B cell (primary cell): ENCODE measurements around the gene LHFPL6. TPM values are rescaled to one million over a fixed set of nuclear protein-coding genes. Genes with fewer than 3 reads are reported as not detected.

Experiments
- ATAC-seq: fragments of 200-7000 bp; cut with Tn5 transposase; one replicate; pipeline ENCODE4 v1.10.0; 2021; ENCODE audit warnings: low read depth, mild to moderate bottlenecking, moderate number of reproducible peaks, moderate library complexity
- CTCF ChIA-PET: fragments of 350-600 bp; sonication (Branson Sonifier 250); formaldehyde crosslinking; loops from one replicate; lab custom pipeline; 2021; ENCODE audit warnings: antibody characterized with exemption, inconsistent platforms; lab: Charles Lee
- POLR2A ChIA-PET: fragments of 350-600 bp; sonication (Branson Sonifier 250); formaldehyde crosslinking; loops from one replicate; lab custom pipeline; 2021; ENCODE audit warnings: antibody characterized with exemption; lab: Charles Lee
- DNase-seq: peaks from one replicate; pipeline ENCODE4 v3.0.0; 2013
- H2AFZ ChIP-seq: 2 replicates; pipeline ENCODE4 v1.6.1; 2012; ENCODE audit warnings: mild to moderate bottlenecking, low read depth, low read length; ENCODE audit not compliant: insufficient read depth, poor library complexity, severe bottlenecking
- H3K27ac ChIP-seq, 2 donors: 1 replicate in 1 of 2; 2 replicates in 1 of 2; pipeline ENCODE4 v1.5.1; 2012 to 2013; ENCODE audit warnings: low read length in 2 of 2, mild to moderate bottlenecking in 2 of 2, moderate library complexity in 1 of 2
- H3K27me3 ChIP-seq, 4 experiments: fragments of 200-600 bp in 1 of 4; sonication (generic) in 1 of 4; replicated peaks in 1 of 4; 1 replicate in 2 of 4; 2 replicates in 2 of 4; pipeline versions ENCODE4 v1.6.1 to v1.7.0; 2013 to 2016; ENCODE audit warnings: low read length in 3 of 4, mild to moderate bottlenecking in 2 of 4, mixed read lengths in 1 of 4, moderate library complexity in 1 of 4; ENCODE audit not compliant: insufficient read depth in 4 of 4, control insufficient read depth in 3 of 4; ENCODE audit errors: control extremely low read depth in 1 of 4
- H3K36me3 ChIP-seq, 2 experiments: replicated peaks in 1 of 2; 1 replicate in 1 of 2; 2 replicates in 1 of 2; pipeline versions ENCODE4 v1.6.1 to v1.7.1; 2013; ENCODE audit warnings: low read length in 1 of 2; ENCODE audit not compliant: insufficient read depth in 2 of 2, control insufficient read depth in 1 of 2; ENCODE audit errors: control extremely low read depth in 1 of 2, extremely low read depth in 1 of 2
- H3K4me1 ChIP-seq, 2 donors: fragments of 200-600 bp in 1 of 2; sonication (generic) in 1 of 2; 1 replicate in 1 of 2; 2 replicates in 1 of 2; pipeline versions ENCODE4 v1.5.1 to v1.6.1; 2013 to 2017; ENCODE audit warnings: low read length in 2 of 2; ENCODE audit not compliant: control insufficient read depth in 2 of 2, insufficient read depth in 2 of 2
- H3K4me2 ChIP-seq: replicated peaks from 2 replicates; pipeline ENCODE3; 2012; ENCODE audit warnings: mild to moderate bottlenecking, low read depth, low read length; ENCODE audit not compliant: poor library complexity, severe bottlenecking
- H3K4me3 ChIP-seq, 5 experiments: fragments of 200-600 bp in 1 of 5; sonication (generic) in 1 of 5; 1 replicate in 3 of 5; 2 replicates in 2 of 5; pipeline versions ENCODE4 v1.5.1 to v1.7.0; 2011 to 2016; ENCODE audit warnings: low read length in 4 of 5, mild to moderate bottlenecking in 4 of 5, low read depth in 2 of 5, control low read depth in 1 of 5, moderate library complexity in 1 of 5; ENCODE audit not compliant: insufficient read depth in 1 of 5; ENCODE audit errors: control extremely low read depth in 1 of 5, extremely low read depth in 1 of 5
- H3K79me2 ChIP-seq: fragments of 200-600 bp; sonication (generic); one replicate; pipeline ENCODE4 v1.6.0; 2016; ENCODE audit warnings: low read length; ENCODE audit not compliant: control insufficient read depth, insufficient read depth
- H3K9ac ChIP-seq: fragments of 200-600 bp; sonication (generic); 2 replicates; pipeline ENCODE4 v1.6.1; 2017; ENCODE audit warnings: mild to moderate bottlenecking, low read length, moderate library complexity
- H3K9me3 ChIP-seq, 3 donors: one replicate each; pipeline versions ENCODE4 v1.6.1 to v1.7.1; 2013; ENCODE audit warnings: low read length in 2 of 3; ENCODE audit not compliant: control insufficient read depth in 2 of 3, insufficient read depth in 1 of 3; ENCODE audit errors: control extremely low read depth in 1 of 3
- H4K20me1 ChIP-seq: 2 replicates; pipeline ENCODE4 v1.6.0; 2012; ENCODE audit warnings: mild to moderate bottlenecking, low read length; ENCODE audit not compliant: insufficient read depth, control insufficient read depth, poor library complexity, severe bottlenecking
- H3K27ac Mint-ChIP-seq: one replicate; pipeline ENCODE4 v1.8.0; 2021; ENCODE audit warnings: mixed read lengths
- H3K27me3 Mint-ChIP-seq: one replicate; pipeline ENCODE4 v1.8.0; 2021; ENCODE audit warnings: mixed read lengths
- H3K4me1 Mint-ChIP-seq: one replicate; pipeline ENCODE4 v1.8.0; 2021; ENCODE audit warnings: mixed read lengths
- H3K4me3 Mint-ChIP-seq: one replicate; pipeline ENCODE4 v1.8.0; 2021; ENCODE audit warnings: mixed read lengths
- H3K9me3 Mint-ChIP-seq: one replicate; pipeline ENCODE4 v1.8.0; 2022; ENCODE audit warnings: mixed read lengths; ENCODE audit not compliant: insufficient read depth
- CTCF ChIP-seq: fragments of 200-600 bp; IDR thresholded peaks from one replicate; pipeline ENCODE4 v1.8.0; 2022; ENCODE audit warnings: antibody characterized with exemption, mild to moderate bottlenecking
- EZH2 ChIP-seq: IDR thresholded peaks from 2 replicates; pipeline ENCODE4 v1.6.1; 2012; ENCODE audit warnings: borderline replicate concordance, low read depth, mild to moderate bottlenecking, moderate library complexity, low read length; ENCODE audit not compliant: insufficient read depth, poor library complexity, severe bottlenecking
- WGBS: methylation state at CpG from one replicate; pipeline ENCODE4 v1.1.5; 2013; ENCODE audit warnings: missing lambda C conversion rate; ENCODE audit not compliant: insufficient coverage; 5-methylcytosine and 5-hydroxymethylcytosine counted together
- intact Hi-C: fragments of 100-400 bp; cut with micrococcal nuclease; formaldehyde crosslinking; loops from one replicate; pipeline ENCODE4 v1.10.0; 2022
- polyA plus RNA-seq: library from polyadenylated mRNA; depleted of rRNA; stranded (reverse); fragments of >200 nt; gene quantifications from 2 replicates; pipeline ENCODE4 v1.2.3, GENCODE V29; 2012
- total RNA-seq, 2 donors: library from RNA; stranded (reverse); fragments of 120-200 nt in 1 of 2; gene quantifications; 1 replicate in 1 of 2; 2 replicates in 1 of 2; pipeline versions ENCODE4 v1.2.3 to v1.2.4, GENCODE V29; 2013 to 2022

LHFPL6 gene
- total and polyA plus RNA-seq, 2 donors (not counting 1 experiment from before 2014, with no cell fraction given) = 0.01 TPM; not detected in 1

- no peaks in the 10 kb centered on the region for H3K79me2 ChIP-seq
- DNase-seq = no peak
- H3K4me1 ChIP-seq = no peaks in the 10 kb centered on the region
- peaks cover 2% of the 10 kb centered on the region for H3K9me3 Mint-ChIP-seq
- no peak overlapping the region for H3K27ac ChIP-seq
- ATAC-seq = no peak
- no peaks in the 10 kb centered on the region for H3K27me3 ChIP-seq
- no peak overlapping the region for H3K4me3 ChIP-seq
- CTCF ChIA-PET = interaction anchor here (0.8 kb wide), 1 partner anchor 17 kb away, joined by 3 read pairs; no protein-coding TSS in a partner anchor
- no peaks in the 10 kb centered on the region for H3K36me3 ChIP-seq
- no peak overlapping the region for H3K4me3 Mint-ChIP-seq
- no peaks in the 10 kb centered on the region for H3K4me1 Mint-ChIP-seq
- H2AFZ ChIP-seq = no peak overlapping the region
- intact Hi-C loops = no loop called here
- no peaks in the 10 kb centered on the region for H3K27me3 Mint-ChIP-seq
- H3K9me3 ChIP-seq = no peaks in the 10 kb centered on the region
- WGBS = no CpG with 5 or more reads among the region's 3 CpGs
- no peak overlapping the region for H3K27ac Mint-ChIP-seq
- no peaks in the 10 kb centered on the region for H4K20me1 ChIP-seq
- H3K9ac ChIP-seq = no peak overlapping the region
- POLR2A ChIA-PET = no interaction called here
- TF ChIP-seq CTCF (no peak), EZH2 (no peak)
- H3K4me2 ChIP-seq = no peak overlapping the region
These were observed 217.3 kb downstream of the LHFPL6 start for GRCh38 chr13:39385621-39386231.

GRCh38 chr13:39385154-39385553, 217.8 kb downstream of the LHFPL6 start:
- Histone ChIP-seq H3K4me2 (no peak overlapping the region), H3K9ac (no peak overlapping the region), H3K4me3 (no peak overlapping the region), H4K20me1 (no peaks in the 10 kb centered on the region), H3K27ac (no peak overlapping the region), H3K27me3 (no peaks in the 10 kb centered on the region), H3K9me3 (no peaks in the 10 kb centered on the region), H3K79me2 (no peaks in the 10 kb centered on the region), H2AFZ (no peak overlapping the region), H3K36me3 (no peaks in the 10 kb centered on the region), H3K4me1 (no peaks in the 10 kb centered on the region)
- Mint-ChIP-seq H3K4me1 (no peaks in the 10 kb centered on the region), H3K9me3 (peaks cover 2% of the 10 kb centered on the region), H3K27ac (no peak overlapping the region), H3K4me3 (no peak overlapping the region), H3K27me3 (no peaks in the 10 kb centered on the region)
- intact Hi-C loops = no loop called here
- DNase-seq (no peak), ATAC-seq (no peak)
- no peak for TF ChIP-seq EZH2
- TF ChIP-seq CTCF = no peak
- CTCF ChIA-PET = no interaction called here
- POLR2A ChIA-PET = no interaction called here
- no CpG with 5 or more reads among the region's 4 CpGs for WGBS
